ENCODE measurements around the gene KCNK10. TPM values are rescaled to one million over a fixed set of nuclear protein-coding genes. Genes with fewer than 3 reads are reported as not detected.

Gene KCNK10
- total RNA-seq, 1 experiment from 2014 or later = 0.96 TPM

DNA sequence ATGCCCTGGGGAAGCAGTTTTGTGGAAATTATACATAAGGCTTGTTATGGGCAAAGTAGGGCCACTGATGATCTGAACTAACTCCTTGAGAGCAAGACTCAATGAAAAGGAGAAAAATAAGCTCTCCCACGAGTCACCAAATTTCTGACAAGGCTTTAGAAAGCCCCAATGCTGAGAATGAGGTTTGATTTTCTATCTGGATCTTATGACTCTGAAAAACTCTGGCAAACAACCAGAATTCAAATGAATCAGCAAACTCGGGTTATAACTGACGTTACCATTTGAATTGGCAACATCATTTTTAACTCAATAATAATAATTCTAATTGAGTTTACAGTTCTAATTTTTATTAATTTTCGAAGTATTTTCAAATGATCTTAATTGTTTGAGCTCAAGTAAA, 79.1 kb downstream of the KCNK10 start:
- ATAC-seq = no peak

More for the DNA sequence above, 79.1 kb downstream of the KCNK10 start:
- TF ChIP-seq NFE2L1 (CRISPR knock-in tag; IDR thresholded peaks at IDR 0.05) (no peak), ZNF317 (CRISPR knock-in tag; IDR thresholded peaks at IDR 0.05; ENCODE audit: borderline replicate concordance, low read depth) (no peak), NFYB (CRISPR knock-in tag; conservative IDR thresholded peaks at IDR 0.05; ENCODE audit: low read depth) (no peak), ZNF219 (CRISPR knock-in tag; IDR thresholded peaks at IDR 0.05; ENCODE audit: borderline replicate concordance) (no peak), PRRX2 (CRISPR knock-in tag; IDR thresholded peaks at IDR 0.05) (no peak), ZBTB21 (CRISPR knock-in tag; IDR thresholded peaks at IDR 0.05; ENCODE audit: borderline replicate concordance) (no peak), FOXJ3 (CRISPR knock-in tag; IDR thresholded peaks at IDR 0.05; ENCODE audit: borderline replicate concordance) (no peak)
- TF ChIP-seq, protein P1, sequence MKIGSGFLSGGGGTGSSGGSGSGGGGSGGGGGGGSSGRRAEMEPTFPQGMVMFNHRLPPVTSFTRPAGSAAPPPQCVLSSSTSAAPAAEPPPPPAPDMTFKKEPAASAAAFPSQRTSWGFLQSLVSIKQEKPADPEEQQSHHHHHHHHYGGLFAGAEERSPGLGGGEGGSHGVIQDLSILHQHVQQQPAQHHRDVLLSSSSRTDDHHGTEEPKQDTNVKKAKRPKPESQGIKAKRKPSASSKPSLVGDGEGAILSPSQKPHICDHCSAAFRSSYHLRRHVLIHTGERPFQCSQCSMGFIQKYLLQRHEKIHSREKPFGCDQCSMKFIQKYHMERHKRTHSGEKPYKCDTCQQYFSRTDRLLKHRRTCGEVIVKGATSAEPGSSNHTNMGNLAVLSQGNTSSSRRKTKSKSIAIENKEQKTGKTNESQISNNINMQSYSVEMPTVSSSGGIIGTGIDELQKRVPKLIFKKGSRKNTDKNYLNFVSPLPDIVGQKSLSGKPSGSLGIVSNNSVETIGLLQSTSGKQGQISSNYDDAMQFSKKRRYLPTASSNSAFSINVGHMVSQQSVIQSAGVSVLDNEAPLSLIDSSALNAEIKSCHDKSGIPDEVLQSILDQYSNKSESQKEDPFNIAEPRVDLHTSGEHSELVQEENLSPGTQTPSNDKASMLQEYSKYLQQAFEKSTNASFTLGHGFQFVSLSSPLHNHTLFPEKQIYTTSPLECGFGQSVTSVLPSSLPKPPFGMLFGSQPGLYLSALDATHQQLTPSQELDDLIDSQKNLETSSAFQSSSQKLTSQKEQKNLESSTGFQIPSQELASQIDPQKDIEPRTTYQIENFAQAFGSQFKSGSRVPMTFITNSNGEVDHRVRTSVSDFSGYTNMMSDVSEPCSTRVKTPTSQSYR (CRISPR knock-in tag; IDR thresholded peaks at IDR 0.05) = no peak
- TF ChIP-seq, protein P2, sequence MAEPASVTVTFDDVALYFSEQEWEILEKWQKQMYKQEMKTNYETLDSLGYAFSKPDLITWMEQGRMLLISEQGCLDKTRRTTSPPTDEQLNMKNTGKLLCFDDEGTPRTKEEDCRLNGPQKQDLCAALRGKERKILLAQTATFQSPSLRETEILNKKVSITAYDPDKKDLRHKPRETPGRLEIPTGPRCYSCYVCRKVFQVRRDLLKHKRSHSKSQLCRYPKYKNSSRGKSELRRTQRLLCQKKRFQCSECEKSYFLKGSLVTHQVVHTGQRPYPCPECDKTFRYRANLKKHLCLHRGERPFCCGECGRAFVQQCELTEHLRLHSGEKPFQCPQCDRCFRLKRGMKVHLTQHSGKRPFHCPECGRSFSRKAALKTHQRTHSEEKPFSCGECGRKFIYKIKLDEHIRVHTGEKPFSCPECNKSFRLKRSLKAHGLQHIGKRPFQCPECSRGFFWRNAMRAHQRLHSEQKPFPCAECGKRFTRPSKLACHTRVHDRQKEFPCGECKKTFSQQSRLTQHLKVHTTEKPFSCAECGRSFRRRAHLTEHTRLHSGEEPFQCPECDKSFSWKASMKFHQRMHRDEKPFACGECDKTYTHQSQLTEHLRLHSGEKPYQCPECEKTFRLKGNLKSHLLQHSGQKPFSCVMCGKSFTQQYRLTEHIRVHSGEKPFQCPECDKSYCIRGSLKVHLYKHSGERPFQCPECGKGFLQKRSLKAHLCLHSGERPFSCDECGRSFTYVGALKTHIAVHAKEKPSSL (CRISPR knock-in tag; conservative IDR thresholded peaks at IDR 0.05) = no peak
- TF ChIP-seq, protein P3, sequence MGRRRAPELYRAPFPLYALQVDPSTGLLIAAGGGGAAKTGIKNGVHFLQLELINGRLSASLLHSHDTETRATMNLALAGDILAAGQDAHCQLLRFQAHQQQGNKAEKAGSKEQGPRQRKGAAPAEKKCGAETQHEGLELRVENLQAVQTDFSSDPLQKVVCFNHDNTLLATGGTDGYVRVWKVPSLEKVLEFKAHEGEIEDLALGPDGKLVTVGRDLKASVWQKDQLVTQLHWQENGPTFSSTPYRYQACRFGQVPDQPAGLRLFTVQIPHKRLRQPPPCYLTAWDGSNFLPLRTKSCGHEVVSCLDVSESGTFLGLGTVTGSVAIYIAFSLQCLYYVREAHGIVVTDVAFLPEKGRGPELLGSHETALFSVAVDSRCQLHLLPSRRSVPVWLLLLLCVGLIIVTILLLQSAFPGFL (CRISPR knock-in tag; IDR thresholded peaks at IDR 0.05; ENCODE audit: borderline replicate concordance) = no peak
- TF ChIP-seq, protein P4, sequence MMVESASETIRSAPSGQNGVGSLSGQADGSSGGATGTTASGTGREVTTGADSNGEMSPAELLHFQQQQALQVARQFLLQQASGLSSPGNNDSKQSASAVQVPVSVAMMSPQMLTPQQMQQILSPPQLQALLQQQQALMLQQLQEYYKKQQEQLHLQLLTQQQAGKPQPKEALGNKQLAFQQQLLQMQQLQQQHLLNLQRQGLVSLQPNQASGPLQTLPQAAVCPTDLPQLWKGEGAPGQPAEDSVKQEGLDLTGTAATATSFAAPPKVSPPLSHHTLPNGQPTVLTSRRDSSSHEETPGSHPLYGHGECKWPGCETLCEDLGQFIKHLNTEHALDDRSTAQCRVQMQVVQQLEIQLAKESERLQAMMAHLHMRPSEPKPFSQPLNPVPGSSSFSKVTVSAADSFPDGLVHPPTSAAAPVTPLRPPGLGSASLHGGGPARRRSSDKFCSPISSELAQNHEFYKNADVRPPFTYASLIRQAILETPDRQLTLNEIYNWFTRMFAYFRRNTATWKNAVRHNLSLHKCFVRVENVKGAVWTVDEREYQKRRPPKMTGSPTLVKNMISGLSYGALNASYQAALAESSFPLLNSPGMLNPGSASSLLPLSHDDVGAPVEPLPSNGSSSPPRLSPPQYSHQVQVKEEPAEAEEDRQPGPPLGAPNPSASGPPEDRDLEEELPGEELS (CRISPR knock-in tag; IDR thresholded peaks at IDR 0.05) = no peak
- TF ChIP-seq, protein P5, sequence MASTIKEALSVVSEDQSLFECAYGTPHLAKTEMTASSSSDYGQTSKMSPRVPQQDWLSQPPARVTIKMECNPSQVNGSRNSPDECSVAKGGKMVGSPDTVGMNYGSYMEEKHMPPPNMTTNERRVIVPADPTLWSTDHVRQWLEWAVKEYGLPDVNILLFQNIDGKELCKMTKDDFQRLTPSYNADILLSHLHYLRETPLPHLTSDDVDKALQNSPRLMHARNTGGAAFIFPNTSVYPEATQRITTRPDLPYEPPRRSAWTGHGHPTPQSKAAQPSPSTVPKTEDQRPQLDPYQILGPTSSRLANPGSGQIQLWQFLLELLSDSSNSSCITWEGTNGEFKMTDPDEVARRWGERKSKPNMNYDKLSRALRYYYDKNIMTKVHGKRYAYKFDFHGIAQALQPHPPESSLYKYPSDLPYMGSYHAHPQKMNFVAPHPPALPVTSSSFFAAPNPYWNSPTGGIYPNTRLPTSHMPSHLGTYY (CRISPR knock-in tag; IDR thresholded peaks at IDR 0.05) = no peak
- TF ChIP-seq, protein P6, sequence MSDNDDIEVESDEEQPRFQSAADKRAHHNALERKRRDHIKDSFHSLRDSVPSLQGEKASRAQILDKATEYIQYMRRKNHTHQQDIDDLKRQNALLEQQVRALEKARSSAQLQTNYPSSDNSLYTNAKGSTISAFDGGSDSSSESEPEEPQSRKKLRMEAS (CRISPR knock-in tag; IDR thresholded peaks at IDR 0.05) = no peak
- TF ChIP-seq, protein P7, sequence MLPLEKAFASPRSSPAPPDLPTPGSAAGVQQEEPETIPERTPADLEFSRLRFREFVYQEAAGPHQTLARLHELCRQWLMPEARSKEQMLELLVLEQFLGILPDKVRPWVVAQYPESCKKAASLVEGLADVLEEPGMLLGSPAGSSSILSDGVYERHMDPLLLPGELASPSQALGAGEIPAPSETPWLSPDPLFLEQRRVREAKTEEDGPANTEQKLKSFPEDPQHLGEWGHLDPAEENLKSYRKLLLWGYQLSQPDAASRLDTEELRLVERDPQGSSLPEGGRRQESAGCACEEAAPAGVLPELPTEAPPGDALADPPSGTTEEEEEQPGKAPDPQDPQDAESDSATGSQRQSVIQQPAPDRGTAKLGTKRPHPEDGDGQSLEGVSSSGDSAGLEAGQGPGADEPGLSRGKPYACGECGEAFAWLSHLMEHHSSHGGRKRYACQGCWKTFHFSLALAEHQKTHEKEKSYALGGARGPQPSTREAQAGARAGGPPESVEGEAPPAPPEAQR (CRISPR knock-in tag; IDR thresholded peaks at IDR 0.05) = no peak
- TF ChIP-seq, protein P8, sequence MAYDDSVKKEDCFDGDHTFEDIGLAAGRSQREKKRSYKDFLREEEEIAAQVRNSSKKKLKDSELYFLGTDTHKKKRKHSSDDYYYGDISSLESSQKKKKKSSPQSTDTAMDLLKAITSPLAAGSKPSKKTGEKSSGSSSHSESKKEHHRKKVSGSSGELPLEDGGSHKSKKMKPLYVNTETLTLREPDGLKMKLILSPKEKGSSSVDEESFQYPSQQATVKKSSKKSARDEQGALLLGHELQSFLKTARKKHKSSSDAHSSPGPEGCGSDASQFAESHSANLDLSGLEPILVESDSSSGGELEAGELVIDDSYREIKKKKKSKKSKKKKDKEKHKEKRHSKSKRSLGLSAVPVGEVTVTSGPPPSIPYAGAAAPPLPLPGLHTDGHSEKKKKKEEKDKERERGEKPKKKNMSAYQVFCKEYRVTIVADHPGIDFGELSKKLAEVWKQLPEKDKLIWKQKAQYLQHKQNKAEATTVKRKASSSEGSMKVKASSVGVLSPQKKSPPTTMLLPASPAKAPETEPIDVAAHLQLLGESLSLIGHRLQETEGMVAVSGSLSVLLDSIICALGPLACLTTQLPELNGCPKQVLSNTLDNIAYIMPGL (CRISPR knock-in tag; IDR thresholded peaks at IDR 0.05) = no peak
- TF ChIP-seq, protein P9, sequence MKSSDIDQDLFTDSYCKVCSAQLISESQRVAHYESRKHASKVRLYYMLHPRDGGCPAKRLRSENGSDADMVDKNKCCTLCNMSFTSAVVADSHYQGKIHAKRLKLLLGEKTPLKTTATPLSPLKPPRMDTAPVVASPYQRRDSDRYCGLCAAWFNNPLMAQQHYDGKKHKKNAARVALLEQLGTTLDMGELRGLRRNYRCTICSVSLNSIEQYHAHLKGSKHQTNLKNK (CRISPR knock-in tag; IDR thresholded peaks at IDR 0.05) = no peak
- TF ChIP-seq, protein P10, sequence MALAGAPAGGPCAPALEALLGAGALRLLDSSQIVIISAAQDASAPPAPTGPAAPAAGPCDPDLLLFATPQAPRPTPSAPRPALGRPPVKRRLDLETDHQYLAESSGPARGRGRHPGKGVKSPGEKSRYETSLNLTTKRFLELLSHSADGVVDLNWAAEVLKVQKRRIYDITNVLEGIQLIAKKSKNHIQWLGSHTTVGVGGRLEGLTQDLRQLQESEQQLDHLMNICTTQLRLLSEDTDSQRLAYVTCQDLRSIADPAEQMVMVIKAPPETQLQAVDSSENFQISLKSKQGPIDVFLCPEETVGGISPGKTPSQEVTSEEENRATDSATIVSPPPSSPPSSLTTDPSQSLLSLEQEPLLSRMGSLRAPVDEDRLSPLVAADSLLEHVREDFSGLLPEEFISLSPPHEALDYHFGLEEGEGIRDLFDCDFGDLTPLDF (CRISPR knock-in tag; IDR thresholded peaks at IDR 0.05) = no peak
- TF ChIP-seq, protein P11, sequence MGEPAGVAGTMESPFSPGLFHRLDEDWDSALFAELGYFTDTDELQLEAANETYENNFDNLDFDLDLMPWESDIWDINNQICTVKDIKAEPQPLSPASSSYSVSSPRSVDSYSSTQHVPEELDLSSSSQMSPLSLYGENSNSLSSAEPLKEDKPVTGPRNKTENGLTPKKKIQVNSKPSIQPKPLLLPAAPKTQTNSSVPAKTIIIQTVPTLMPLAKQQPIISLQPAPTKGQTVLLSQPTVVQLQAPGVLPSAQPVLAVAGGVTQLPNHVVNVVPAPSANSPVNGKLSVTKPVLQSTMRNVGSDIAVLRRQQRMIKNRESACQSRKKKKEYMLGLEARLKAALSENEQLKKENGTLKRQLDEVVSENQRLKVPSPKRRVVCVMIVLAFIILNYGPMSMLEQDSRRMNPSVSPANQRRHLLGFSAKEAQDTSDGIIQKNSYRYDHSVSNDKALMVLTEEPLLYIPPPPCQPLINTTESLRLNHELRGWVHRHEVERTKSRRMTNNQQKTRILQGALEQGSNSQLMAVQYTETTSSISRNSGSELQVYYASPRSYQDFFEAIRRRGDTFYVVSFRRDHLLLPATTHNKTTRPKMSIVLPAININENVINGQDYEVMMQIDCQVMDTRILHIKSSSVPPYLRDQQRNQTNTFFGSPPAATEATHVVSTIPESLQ (CRISPR knock-in tag; IDR thresholded peaks at IDR 0.05) = no peak
- Mint-ChIP-seq H3K36me3 (no peaks in the 10 kb centered on the region), H3K4me3 (no peak overlapping the region), H3K27ac (no peak overlapping the region), H3K27me3 (ENCODE audit: low read depth) (no peaks in the 10 kb centered on the region), H3K4me1 (peaks cover 5% of the 10 kb centered on the region; the same call in 1 of the 2 replicates), H3K9me3 (no peaks in the 10 kb centered on the region)
- ChIA-PET POLR2A (no interaction called here), CTCF (interaction anchor here (0.9 kb wide), 1 partner anchor 10 kb away, joined by 3 read pairs; no protein-coding TSS in a partner anchor)
- DNase-seq (ENCODE audit: low spot score) = no peak
